ENCODE data around the gene HOXC12. TPM values are rescaled to one million over a fixed set of nuclear protein-coding genes. Genes with fewer than 3 reads are reported as not detected.

The HOXC12 gene
- total RNA-seq, 1 donor from 2014 or later, result not detected

GRCh38 chr12:53972152-53972702, 17.5 kb downstream of the HOXC12 start:
- DNase-seq (ENCODE audit: low spot score), result no peak

GRCh38 chr12:53972722-53973235, 18.1 kb downstream of the HOXC12 start, which contains the start of gene HOXC11:
Gene HOXC11, plus strand, starts transcription at chr12:53973126. Its CDS starts 116 bp downstream, at chr12:53973242.
- DNase-seq (ENCODE audit: low spot score), result peak; percentile 37

DNA sequence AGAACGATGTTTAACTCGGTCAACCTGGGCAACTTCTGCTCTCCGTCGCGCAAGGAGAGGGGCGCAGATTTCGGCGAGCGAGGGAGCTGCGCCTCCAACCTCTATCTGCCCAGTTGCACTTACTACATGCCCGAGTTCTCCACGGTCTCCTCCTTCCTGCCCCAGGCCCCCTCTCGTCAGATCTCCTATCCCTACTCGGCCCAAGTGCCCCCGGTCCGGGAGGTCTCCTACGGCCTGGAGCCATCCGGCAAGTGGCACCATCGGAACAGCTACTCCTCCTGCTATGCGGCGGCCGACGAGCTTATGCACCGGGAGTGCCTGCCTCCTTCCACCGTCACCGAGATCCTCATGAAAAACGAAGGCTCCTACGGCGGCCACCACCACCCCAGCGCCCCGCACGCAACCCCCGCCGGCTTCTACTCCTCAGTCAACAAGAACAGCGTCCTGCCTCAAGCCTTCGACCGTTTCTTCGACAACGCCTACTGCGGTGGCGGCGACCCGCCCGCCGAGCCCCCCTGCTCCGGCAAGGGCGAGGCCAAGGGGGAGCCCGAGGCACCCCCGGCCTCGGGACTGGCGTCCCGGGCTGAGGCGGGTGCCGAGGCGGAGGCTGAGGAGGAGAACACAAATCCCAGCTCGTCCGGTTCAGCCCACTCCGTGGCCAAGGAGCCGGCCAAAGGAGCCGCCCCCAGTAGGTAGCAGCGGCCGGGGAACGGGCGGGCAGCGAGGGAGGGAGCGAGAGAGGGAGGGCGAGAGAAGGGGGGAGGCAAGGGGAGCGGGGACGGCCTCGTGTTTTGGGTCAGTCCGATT, 18.7 kb downstream of the HOXC12 start:
- DNase-seq (ENCODE audit: low spot score), result peak; percentile 77

DNA sequence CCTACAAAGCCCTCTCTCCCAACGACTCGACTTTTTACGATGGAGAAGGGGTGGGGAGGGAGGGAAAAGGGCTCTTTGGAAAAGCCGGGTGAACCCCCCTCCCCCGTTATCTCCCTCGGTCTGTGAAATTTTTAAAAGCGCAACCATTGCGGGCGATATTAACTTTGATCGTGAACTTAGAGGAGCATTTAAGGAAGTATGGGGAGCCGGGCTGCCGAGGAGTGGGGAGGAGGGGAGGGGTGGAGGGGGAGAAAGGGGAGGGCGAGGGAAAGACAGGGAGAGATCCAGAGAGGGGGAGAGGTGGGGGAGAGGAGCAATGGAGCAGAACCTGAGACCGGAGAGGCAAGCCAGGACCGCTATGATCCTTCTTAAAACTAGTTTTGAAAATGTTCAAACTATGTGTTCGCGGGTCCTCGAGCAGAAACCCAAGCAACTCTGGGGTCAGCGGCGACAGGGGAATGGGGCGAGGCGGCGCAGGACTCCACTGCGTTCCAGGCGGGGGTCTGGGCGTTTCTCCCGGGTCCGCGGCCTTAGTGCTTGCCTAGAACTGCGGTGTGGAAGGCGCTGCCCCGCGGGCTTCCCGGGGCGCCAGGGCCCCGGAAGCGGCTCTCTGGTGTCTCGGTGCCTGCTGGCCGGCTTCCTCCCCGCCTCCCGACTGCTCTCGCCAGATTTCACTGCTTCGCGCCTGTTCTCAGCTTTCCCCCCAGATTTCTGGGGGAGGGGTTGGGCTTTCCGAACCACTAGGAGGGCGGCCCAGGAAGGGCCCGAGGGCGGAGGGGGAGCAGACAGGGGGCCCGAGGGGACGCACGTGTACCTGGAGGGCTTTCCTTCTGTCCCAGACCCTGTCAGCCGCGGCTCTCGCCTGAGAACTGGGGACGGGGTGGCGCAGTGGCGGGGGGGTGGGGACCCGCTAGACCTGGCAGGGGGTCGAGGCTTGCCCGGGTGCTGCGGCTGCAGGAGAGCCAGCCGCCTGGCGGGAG, 19.7 kb downstream of the HOXC12 start, which contains the start of gene HOTAIR:
HOTAIR (minus strand) TSS at position 871 of the 980 bp plus-strand sequence.
- peak; percentile 62 for DNase-seq (ENCODE audit: low spot score)

- peak; percentile 46 for DNase-seq (ENCODE audit: low spot score)
These were observed 20.4 kb downstream of the HOXC12 start for GRCh38 chr12:53975064-53975471.

DNA sequence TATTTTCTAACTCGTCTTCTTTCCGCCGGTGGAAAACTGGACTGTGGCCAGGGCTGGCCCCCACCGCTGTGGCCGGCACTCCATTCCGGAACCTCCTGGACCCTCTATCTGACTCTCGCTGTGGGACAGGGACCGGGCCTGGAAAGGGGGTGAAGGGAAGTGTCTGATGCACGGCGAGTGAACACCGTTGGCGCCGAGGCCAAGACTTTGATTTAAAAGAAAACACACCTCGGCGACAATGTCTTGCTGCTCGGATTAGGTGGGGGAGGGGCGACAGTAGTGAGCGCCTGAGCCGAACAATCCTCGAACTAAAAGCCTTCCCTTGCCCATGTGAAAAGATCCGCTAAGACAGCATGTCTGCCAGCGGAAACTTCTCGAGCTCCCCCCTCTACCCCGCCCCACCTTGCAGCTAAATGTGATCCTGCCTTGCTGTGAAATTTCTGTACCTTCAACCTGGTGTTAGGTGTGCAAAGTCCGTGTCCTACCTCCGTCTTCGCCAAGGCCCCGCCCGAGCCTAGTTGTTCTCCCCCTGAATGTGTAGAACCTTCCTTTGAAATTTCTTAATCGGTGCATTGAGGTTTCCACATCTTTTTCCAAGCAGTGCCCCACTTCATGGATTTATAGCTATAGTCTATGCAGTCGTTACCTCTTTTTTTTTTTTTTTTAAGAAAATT, 20.9 kb downstream of the HOXC12 start:
- DNase-seq (ENCODE audit: low spot score), result no peak

DNA sequence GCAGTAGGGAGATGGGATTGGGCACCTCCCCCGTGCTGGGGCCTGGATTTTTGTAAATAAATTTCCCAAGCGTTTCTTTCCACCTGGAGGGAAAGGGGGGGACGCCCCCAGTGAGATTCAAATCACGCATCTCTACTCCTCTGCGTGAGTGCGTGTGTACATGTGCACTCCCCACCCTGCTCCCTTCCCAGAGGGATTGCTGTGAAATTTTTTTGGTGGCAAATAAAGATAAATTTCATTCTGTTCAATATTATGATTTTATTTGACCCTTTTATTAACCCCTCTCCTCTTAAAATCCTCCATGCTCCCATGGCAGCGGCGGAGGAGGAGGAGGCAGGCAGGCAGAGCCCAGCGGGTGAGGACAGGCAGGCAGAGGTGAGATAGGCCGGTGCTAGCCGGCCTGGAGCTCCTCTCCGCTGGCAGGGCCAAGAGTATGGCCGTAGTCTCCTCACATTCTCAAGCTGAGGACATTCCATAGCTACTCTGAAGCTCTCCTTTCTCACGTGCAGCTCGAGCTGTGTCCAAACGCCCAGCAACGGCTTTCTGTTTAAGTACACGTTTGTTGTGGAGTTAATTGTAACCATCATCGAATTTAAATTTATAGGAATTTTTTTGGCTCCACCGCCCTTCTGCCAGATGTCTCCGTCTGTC, 21.6 kb downstream of the HOXC12 start:
- no peak for DNase-seq (ENCODE audit: low spot score)

DNA sequence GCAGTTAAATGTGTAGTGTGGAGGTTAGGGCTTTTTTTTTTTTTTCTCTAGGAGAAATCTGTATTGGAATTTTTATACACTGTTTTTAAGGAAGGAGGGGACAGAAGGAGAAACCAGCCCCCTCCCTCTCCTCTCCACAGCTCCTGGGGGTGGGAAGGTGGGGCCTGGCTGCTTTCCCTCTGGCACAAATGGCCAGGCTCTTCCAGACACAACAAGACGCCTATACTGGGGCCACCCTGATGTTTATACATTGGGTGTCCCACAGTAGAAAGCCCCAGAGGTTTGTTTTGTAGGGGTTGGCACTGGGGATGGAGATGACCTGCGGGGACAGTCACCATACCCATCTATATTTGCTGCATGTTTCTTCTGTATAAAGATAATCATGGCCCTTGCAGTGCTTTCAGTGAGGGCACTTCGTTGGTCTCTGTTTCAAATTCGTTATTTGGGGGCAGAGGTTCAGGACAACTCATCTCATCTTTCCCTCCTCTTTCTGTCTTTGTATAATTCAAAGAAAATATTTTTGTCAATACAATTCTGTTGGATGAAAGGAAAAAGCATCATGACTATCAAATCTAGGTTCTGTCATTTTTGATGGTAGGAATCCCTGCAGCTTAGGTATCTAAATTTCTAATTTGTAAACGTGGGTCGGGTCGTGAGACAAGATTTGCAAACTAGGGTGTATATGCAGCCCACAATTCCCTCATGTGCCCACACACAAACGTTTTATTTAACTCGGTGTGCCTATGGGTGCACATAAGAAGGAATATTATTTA, 22.3 kb downstream of the HOXC12 start:
- DNase-seq (ENCODE audit: low spot score), result no peak

GRCh38 chr12:53977596-53978445, 23.1 kb downstream of the HOXC12 start:
- DNase-seq (ENCODE audit: low spot score), result no peak

DNA sequence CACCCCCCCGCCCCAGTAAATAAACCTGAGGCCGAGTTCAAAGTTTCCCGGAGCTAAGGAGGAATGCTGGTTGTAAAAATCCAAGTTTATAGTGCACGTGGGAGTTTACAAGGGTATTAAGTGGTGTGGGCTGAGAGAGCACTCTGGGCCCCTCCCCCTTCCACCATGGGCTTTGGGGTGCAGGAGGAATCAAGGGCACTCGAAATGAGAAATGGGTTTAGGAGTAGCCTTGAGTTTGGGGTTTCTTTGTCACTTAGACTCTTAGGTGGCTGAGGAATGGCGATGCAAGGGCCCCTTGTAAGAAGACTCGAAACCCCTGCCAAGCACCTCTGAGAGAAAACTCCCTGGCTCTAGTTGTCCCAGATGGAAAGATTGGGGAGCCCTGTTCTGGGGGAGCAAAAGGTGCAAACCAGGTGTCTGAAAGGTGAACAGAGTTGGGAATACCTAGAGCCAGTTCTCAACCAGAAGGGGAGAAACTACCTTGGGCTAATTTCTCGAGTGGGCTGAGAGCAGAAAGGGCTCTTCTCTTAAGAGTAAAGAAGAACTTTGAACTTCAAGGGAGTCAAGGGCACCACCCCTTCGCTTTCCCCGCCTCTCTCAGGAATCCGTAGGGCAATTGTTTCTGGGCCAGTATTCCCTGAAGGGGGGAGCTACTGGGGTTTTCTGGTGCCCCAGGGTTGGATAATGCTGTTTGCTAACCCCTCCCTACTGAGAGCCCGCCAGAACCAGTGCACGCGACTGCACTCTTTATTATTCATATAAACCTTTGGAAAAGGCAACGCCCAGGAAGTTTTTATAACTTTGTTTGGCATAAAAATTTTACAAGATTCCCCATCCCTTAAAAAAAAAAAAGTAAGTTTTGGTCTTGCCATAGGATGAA, 24.0 kb downstream of the HOXC12 start:
- DNase-seq (ENCODE audit: low spot score), result peak; percentile 69

DNA sequence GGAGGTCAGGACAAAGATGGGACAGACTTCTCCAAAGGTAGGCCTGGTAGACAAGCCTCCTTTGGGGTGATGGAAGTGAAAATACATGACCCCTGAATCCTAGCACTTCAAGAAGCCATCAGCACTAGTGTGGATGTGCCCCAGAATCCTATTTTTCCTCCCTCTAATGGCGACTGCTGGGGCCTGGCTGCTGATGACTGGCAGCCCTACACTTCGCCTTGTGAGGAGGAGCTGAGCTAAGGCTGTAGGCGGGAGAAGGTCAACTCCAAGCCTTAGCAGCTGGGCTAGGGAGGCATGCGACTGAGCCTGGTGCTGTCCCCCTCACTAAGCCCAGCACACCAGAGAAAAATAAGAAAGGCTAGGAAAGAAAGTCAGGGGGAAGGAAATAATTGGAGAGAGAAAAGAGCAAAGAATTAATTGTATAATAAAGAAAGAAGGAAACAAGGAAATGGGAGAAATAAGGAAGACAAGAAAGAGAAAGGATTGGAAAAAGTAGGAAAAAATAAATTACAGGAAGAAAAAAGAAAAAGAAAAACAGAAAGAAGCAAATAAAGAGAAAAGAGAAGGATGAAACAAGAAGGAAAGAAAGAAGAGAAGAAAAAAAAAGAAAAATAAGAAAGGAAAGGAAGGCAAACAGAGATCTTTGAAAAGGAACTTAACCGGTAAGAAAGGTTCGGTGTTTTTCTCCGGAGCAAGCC, 25.6 kb downstream of the HOXC12 start:
- DNase-seq (ENCODE audit: low spot score), result peak; percentile 69

DNA sequence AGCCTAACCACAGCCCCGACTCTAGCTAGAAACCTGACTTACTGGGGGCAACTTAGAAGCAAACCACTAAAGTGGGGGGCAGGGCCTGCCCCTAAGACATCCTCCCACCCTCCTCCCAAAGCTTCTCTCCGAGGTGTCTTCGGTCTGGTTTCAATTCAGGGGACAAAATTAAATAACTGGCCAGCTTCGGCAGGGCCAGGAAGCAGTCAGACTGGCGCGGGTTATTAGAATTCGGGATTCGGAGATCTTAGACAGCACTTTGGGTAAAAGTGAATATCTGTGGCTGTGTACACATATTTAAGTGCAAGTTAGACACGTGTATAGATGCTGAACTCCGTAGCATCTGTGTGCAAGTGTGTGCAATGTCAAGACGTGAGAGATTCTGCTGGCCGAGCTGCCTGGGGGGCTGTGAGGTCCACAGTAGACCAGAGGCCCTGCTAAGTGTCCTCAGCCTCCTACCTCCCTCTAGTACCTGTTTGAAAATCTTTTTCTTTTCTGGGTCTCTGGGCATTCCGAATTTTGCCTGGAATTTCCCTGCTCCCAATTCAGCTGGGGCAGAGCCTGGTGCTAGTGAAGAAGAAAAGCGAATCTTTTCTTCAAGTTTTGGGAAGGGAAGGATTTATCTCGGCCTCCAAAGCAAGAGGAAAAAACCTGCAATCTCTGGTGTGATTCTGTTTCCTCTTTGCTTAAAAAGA, 26.2 kb downstream of the HOXC12 start:
- DNase-seq (ENCODE audit: low spot score), result peak; percentile 44

- peak; percentile 78 for DNase-seq (ENCODE audit: low spot score)
These were observed 27.2 kb downstream of the HOXC12 start for GRCh38 chr12:53981634-53982565.

GRCh38 chr12:53982648-53983567, 28.2 kb downstream of the HOXC12 start:
- no peak for DNase-seq (ENCODE audit: low spot score)
